Measurements from ENCODE around the gene THEMIS2. TPM values are rescaled to one million over a fixed set of nuclear protein-coding genes. Genes with fewer than 3 reads are reported as not detected.

The THEMIS2 gene
- total and polyA plus RNA-seq, 2 experiments from 2014 or later: 8.1 to 32.4 TPM

GRCh38 chr1:27855085-27855484 is 17.3 kb upstream of the THEMIS2 start:
- DNase-seq (ENCODE audit: low spot score) (no peak), ATAC-seq (no peak)
- Histone ChIP-seq H3F3A (replicated peaks; ENCODE audit: low read depth) (peaks cover 8% of the 10 kb centered on the region; the same call in 1 of the 2 replicates), H2AFZ (no peak overlapping the region), H3K27ac (ENCODE audit: low read depth) (no peak overlapping the region), H3K4me3 (no peak overlapping the region), H3K4me1 (ENCODE audit: insufficient read depth) (no peaks in the 10 kb centered on the region; the same call in 1 of the 2 replicates), H3K79me2 (replicated peaks; ENCODE audit: insufficient read depth) (no peaks in the 10 kb centered on the region), H3K27me3 (ENCODE audit: insufficient read depth) (no peaks in the 10 kb centered on the region), H4K20me1 (replicated peaks; ENCODE audit: insufficient read depth) (peaks cover 3% of the 10 kb centered on the region; the same call in 1 of the 2 replicates), H3K4me2 (no peak overlapping the region), H3K36me3 (ENCODE audit: insufficient read depth) (peaks cover 14% of the 10 kb centered on the region), H3K9me2 (ENCODE audit: insufficient read depth) (no peaks in the 10 kb centered on the region)
- Mint-ChIP-seq H3K4me3 (no peak overlapping the region), H3K27ac (no peak overlapping the region), H3K27me3 (ENCODE audit: insufficient read depth, low read depth, poor library complexity) (peaks cover 13% of the 10 kb centered on the region), H3K4me1 (peaks cover 6% of the 10 kb centered on the region), H3K36me3 (ENCODE audit: low read depth) (peaks cover 28% of the 10 kb centered on the region), H3K9me3 (peaks cover 18% of the 10 kb centered on the region)
- TF ChIP-seq EZH2 (IDR thresholded peaks at IDR 0.05; ENCODE audit: low read depth, unreplicated experiment): no peak
- no peak for TF ChIP-seq ZNF462 (CRISPR knock-in tag; IDR thresholded peaks at IDR 0.05)
- TF ChIP-seq, protein P1, sequence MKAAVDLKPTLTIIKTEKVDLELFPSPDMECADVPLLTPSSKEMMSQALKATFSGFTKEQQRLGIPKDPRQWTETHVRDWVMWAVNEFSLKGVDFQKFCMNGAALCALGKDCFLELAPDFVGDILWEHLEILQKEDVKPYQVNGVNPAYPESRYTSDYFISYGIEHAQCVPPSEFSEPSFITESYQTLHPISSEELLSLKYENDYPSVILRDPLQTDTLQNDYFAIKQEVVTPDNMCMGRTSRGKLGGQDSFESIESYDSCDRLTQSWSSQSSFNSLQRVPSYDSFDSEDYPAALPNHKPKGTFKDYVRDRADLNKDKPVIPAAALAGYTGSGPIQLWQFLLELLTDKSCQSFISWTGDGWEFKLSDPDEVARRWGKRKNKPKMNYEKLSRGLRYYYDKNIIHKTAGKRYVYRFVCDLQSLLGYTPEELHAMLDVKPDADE (IDR thresholded peaks at IDR 0.05): no peak
